Measurements from ENCODE around the gene DDX54. TPM values are rescaled to one million over a fixed set of nuclear protein-coding genes. Genes with fewer than 3 reads are reported as not detected.
"Not testable (repeated sequence)": the region's sequence is repeated elsewhere in the genome, so short reads cannot be mapped to it uniquely, and the experiment has no call there.

The DDX54 gene
- polyA plus RNA-seq, 3 donors, result 63.6 to 91.1 (median 76.9) TPM

DNA sequence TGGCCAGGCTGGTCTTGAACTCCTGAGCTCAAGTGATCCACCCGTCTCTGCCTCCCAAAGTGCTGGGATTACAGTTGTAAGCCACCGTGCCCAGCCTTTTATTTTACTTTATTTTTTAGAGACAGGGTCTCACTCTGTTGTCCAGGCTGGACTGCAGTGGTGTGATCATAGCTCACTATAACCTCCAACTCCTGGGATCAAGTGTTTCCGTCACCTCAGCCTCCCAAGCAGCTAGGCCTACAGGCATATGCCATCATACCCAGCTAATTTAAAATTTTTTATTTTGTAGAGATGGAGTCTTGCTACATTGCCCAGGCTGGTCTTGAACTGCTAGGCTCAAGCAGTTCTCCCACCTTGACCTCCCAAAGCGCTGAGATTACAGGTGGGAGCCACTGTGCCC, 39.7 kb upstream of the DDX54 start:
- no peak for DNase-seq (ENCODE audit: extremely low read depth in 1 of 11, low read depth in 9 of 11, low spot score in 4 of 11)

- DNase-seq (ENCODE audit: extremely low read depth in 1 of 11, low read depth in 9 of 11, low spot score in 4 of 11), result peak in 4 of 11 donors; percentile 56 to 83 (median 75)
Observed at GRCh38 chr12:113222730-113223531, 37.7 kb upstream of the DDX54 start.

DNA sequence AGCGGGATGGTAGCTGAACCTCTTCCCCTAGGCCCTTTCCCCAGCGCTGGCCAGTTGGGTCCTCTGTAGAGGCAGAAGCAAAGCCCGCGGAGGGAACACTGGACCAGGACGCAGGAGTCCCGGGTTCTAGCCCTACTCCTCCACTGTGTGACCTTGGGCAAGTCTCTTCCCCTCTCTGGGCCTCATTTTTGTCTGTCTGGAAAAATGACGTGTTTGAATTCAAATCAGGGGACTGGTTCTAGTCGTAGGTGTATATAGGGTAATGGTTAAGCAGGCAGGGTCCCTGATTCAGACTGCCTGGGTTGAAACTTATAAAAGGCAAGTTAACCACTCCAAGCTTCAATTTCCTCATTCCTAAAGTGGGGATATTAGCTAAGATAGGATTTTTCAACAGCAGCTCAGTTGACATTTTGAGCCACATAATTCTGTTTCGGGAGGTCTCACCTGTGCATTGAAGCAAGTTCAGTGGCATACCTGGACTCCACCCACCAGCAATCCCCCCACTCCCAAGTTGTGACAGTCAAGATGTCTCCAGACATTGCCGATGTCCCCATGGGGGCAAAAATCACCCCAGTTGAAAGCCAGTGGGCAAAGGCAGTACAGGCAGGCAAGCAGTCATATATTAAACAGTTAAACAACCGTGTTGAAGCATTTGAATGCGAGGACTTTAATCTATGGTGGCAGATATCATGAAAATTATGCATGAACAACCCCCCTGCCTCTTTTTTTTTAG, 36.9 kb upstream of the DDX54 start:
- no peak for DNase-seq (ENCODE audit: extremely low read depth in 1 of 11, low read depth in 9 of 11, low spot score in 4 of 11)

DNA sequence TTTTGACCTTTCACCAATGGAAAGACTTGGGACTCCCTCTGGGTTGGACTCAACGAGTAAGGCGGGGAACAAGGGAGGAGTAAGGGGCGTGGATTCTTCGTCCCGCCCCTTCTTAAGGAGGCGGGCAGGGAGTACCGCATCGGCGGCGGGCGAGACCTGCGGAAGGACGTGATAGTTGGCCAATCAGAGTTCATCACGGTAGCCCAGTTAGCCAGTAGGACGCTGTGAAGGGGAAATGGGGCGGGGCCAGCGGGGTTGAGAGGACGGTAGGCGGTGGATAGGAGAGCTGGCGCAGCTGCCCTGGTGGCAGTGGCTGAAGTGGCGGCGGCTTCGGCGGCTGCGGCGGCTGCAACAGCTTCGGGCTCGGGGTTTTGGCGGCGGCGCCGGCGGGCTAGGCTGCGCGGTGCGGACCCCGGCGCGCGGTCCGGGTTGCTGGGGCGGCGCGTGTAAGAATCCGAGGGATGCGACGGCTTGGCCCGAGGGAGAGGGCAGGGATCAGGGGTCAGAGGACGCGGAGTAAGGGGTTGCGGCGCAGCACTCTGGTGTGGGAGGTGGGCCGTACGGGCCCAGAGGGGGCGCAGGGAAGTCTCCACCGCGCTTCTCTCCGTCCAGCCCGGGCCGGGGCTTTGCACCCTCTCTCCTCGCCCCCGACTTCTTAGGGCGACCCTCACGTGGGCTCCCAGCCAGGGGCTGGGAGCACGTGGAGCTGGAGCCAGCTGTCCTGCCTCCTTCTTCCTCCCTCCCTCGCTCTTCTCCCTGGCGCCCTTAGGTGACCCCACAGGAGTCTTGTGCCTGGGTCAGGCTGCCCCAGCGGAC, 36.1 kb upstream of the DDX54 start, which contains the start of gene TPCN1:
TSS of gene TPCN1 (plus strand) at position 284 of the 816 bp plus-strand sequence. CDS start 5,389 bp downstream, outside the sequence.
- DNase-seq (ENCODE audit: extremely low read depth in 1 of 11, low read depth in 9 of 11, low spot score in 4 of 11), result peak; percentile 100

DNA sequence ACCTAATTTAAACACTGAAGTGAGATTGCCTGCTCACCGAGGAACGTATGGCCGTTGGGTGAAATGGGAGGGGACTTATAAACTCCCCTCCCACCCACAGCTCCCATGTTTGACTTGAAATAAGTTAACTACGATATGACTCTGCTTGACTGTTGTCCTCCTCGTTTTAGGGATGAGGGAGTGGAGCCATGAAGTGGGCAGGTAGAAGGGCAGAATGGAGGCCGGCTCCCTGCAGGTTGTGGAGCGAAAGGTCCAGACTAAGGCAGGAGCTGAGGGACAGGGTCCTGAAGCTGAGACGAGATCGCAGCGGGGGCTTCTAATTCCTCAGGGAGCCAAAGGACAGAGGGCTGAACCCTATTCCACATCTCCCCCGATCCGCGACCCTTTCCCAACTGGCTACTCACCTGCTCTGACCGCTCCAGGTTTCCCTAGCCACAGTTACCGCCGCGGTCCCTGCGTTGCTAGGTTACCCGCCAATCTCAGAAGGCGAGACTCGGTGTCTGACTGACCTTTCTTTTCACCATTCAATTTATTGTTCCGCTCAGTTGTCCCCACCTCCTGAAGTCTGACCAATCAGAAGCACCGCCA, 35.4 kb upstream of the DDX54 start:
- no peak for DNase-seq (ENCODE audit: extremely low read depth in 1 of 11, low read depth in 9 of 11, low spot score in 4 of 11)

DNA sequence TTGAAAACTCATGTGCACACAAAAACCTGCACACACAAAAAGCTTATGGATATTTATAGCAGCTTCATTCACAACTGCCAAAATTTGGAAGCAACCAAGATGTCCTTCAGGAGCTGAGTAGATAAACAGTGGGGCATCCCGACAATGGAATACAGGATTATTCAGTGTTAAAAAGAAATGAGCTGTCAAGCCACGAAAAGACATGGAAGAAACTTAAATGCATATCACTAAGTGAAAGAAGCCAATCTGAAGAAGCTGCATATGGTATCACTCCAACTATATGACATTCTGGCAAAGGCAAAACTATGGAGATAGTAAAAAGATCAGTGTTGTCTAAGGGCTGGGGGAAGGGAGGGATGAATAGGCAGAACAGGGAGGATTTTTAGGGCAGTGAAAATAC, 30.7 kb upstream of the DDX54 start:
- no peak for DNase-seq (ENCODE audit: extremely low read depth in 1 of 11, low read depth in 9 of 11, low spot score in 4 of 11)

GRCh38 chr12:113214895-113215400, 29.7 kb upstream of the DDX54 start:
- no peak for DNase-seq (ENCODE audit: extremely low read depth in 1 of 11, low read depth in 9 of 11, low spot score in 4 of 11)

DNA sequence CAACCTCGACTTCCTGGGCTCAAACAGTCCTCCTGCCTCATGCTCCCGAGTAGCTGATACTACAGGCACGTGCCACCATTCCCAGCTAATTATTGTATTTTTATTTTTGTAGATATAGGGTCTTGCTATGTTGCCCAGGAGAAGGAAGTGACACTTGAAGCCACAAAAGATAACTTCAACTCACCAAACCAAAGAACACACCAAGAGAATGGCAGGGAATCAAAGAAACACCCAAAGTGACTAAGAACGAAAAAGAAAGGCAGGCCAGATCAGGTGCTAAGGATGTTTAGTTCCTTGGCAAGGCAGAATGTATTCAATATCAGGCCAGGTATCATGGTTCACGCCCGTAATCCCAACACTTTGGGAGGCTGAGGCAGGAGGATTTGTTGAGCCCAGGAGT, 25.9 kb upstream of the DDX54 start:
- no peak for DNase-seq (ENCODE audit: extremely low read depth in 1 of 11, low read depth in 9 of 11, low spot score in 4 of 11)

GRCh38 chr12:113208041-113208934, 23.0 kb upstream of the DDX54 start:
- no peak for DNase-seq (ENCODE audit: extremely low read depth in 1 of 11, low read depth in 9 of 11, low spot score in 4 of 11)

- DNase-seq (ENCODE audit: extremely low read depth in 1 of 11, low read depth in 9 of 11, low spot score in 4 of 11), result no peak
Observed at GRCh38 chr12:113207613-113208040, 22.3 kb upstream of the DDX54 start.

GRCh38 chr12:113206802-113207201, 21.5 kb upstream of the DDX54 start:
- not testable (repeated sequence) for DNase-seq (ENCODE audit: extremely low read depth in 1 of 11, low read depth in 9 of 11, low spot score in 4 of 11)

DNA sequence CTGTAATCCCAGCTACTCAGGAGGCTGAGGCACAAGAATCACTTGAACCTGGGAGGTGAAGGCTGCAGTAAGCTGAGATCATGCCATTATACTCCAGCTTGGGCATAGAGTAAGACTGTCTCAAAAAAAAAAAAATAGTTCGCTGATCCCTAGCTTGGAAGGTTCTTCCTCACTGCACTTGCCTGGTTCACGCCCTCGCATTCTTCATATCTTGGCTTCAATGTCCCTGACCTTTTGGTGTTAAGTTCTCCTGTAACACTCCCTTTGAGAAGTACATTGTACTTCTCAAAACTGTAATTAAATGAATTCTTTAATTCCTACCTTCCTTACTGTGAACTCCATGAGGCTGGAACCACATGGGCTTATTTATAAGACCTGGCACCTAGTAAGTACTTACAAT, 19.5 kb upstream of the DDX54 start:
- peak in 1 of 11 donors; percentile 24 for DNase-seq (ENCODE audit: extremely low read depth in 1 of 11, low read depth in 9 of 11, low spot score in 4 of 11)

GRCh38 chr12:113203852-113204760, 18.8 kb upstream of the DDX54 start:
- DNase-seq (ENCODE audit: extremely low read depth in 1 of 11, low read depth in 9 of 11, low spot score in 4 of 11), result no peak

- DNase-seq (ENCODE audit: extremely low read depth in 1 of 11, low read depth in 9 of 11, low spot score in 4 of 11), result no peak
Observed at GRCh38 chr12:113202300-113203075, 17.2 kb upstream of the DDX54 start.

DNA sequence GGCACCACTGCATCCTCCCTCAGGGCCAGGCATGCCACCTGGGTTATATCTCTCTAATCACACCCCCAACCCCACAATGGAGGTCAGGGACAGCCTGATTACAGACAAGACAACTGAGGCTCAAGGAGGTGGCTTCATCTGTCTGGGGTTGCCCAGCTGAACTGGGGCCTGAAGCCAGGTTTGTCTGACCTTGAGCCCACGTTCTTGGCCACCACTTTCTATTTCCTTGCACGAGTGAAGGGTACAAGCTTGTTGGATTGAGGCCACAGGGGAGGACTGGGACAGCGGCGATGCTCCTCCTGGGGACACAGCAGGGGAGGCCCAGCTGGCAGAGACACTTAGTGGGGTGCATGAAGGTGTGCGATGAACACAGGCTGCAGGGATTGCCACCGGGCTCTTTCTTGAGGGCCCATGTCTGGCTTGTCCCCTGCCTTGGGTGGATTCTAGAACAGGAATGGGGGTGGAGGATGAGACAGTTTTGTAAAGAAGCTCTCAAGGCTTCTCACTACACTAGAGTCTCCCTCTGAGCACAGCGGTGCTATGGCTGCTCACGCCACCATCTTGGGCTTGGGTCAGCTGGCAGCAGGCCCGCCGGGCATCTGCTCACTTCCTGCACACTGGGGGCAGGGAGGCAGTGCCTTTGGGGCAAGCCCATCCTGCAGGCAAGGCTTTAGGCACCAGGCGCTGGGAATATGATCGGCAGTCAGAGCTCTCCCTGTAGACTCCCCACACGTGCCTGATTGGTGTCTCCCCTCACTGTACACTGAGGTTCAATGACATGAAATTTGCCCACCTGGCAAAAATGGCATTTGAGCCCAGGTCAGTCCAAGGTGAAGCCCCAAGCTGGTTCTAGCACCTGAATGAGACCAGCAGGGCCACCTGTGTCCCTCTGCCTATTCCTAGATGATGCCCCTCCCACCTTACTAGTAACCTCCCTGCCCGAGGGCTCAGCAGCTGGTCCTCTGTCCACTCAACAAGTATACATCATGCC, 16.2 kb upstream of the DDX54 start:
- DNase-seq (ENCODE audit: extremely low read depth in 1 of 11, low read depth in 9 of 11, low spot score in 4 of 11), result no peak

All from renal cortex interstitium (tissue), 11 donors.